ENCODE results near the gene KANK4. TPM values are rescaled to one million over a fixed set of nuclear protein-coding genes. Genes with fewer than 3 reads are reported as not detected.

Gene KANK4
- total and polyA plus RNA-seq, 2 donors (not counting 1 experiment from before 2014, with no cell fraction given) = not detected

DNA sequence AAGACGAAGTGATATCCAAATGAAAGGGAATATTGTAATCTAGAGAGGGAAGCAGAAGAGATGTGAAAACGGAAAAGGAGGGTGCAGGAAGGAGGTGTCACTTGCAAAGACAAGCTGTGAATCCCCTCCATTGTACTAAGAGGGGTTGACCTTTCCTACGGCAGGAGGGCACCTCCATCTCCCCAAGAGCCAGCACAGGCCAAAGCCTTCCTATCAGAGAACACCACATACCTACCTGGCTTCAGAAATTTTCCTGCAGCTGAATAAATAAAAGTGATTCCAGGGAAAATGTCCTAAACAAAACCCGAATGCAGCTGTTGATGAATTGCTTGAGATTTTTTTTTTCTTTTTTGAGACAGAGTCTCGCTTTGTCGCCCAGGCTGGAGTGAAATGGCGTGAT is 14.3 kb downstream of the KANK4 start:
- H3K4me2 ChIP-seq (ENCODE audit: extremely low read depth, insufficient read depth, low read length) = no peak overlapping the region
- H3K9ac ChIP-seq (ENCODE audit: insufficient read depth, low read length) = no peak overlapping the region
- H3K9me3 ChIP-seq (ENCODE audit: control insufficient read depth, insufficient read depth, low read depth, low read length) = no peaks in the 10 kb centered on the region
- H2AFZ ChIP-seq (ENCODE audit: low read length) = no peak overlapping the region
- no peaks in the 10 kb centered on the region for H3K36me3 ChIP-seq (ENCODE audit: control insufficient read depth, insufficient read depth, low read length)
- H3K27me3 ChIP-seq (ENCODE audit: control insufficient read depth, insufficient read depth, low read length) = no peaks in the 10 kb centered on the region
- no peaks in the 10 kb centered on the region for H3K79me2 ChIP-seq (ENCODE audit: control insufficient read depth, insufficient read depth, low read length)
- no peaks in the 10 kb centered on the region for H4K20me1 ChIP-seq (ENCODE audit: control insufficient read depth, extremely low read depth, insufficient read depth, low read length)
- H3K4me1 ChIP-seq (ENCODE audit: control insufficient read depth, extremely low read depth, insufficient read depth, low read length) = no peaks in the 10 kb centered on the region
- H3K4me3 ChIP-seq (replicated peaks in 1 of 4; ENCODE audit: control extremely low read depth in 1 of 4, insufficient read depth in 1 of 4, low read depth in 3 of 4, low read length in 4 of 4) = no peak overlapping the region
- TF ChIP-seq CTCF (conservative IDR thresholded peaks at IDR 0.05 in 1 of 2, IDR thresholded peaks at IDR 0.05 in 1 of 2; ENCODE audit: low read depth in 1 of 2, low read length in 2 of 2) = no peak
- no peak for TF ChIP-seq EZH2 (IDR thresholded peaks at IDR 0.05; ENCODE audit: low read length, missing control alignments)
- no peak overlapping the region for H3K27ac ChIP-seq (ENCODE audit: insufficient read depth, low read length)
- no peak for DNase-seq (ENCODE audit: low read depth in 2 of 2)

GRCh38 chr1:62304515-62304914 is 14.7 kb downstream of the KANK4 start:
- H3K4me2 ChIP-seq (ENCODE audit: extremely low read depth, insufficient read depth, low read length) = no peak overlapping the region
- no peak overlapping the region for H3K27ac ChIP-seq (ENCODE audit: insufficient read depth, low read length)
- H3K4me3 ChIP-seq (replicated peaks in 1 of 4; ENCODE audit: control extremely low read depth in 1 of 4, insufficient read depth in 1 of 4, low read depth in 3 of 4, low read length in 4 of 4) = no peak overlapping the region
- no peak overlapping the region for H2AFZ ChIP-seq (ENCODE audit: low read length)
- no peak overlapping the region for H3K9ac ChIP-seq (ENCODE audit: insufficient read depth, low read length)
- no peak for DNase-seq (ENCODE audit: low read depth in 2 of 2)
- H3K79me2 ChIP-seq (ENCODE audit: control insufficient read depth, insufficient read depth, low read length) = no peaks in the 10 kb centered on the region
- no peaks in the 10 kb centered on the region for H3K4me1 ChIP-seq (ENCODE audit: control insufficient read depth, extremely low read depth, insufficient read depth, low read length)
- H3K9me3 ChIP-seq (ENCODE audit: control insufficient read depth, insufficient read depth, low read depth, low read length) = no peaks in the 10 kb centered on the region
- H3K27me3 ChIP-seq (ENCODE audit: control insufficient read depth, insufficient read depth, low read length) = no peaks in the 10 kb centered on the region
- TF ChIP-seq CTCF (conservative IDR thresholded peaks at IDR 0.05 in 1 of 2, IDR thresholded peaks at IDR 0.05 in 1 of 2; ENCODE audit: low read depth in 1 of 2, low read length in 2 of 2) (no peak), EZH2 (IDR thresholded peaks at IDR 0.05; ENCODE audit: low read length, missing control alignments) (no peak)
- H3K36me3 ChIP-seq (ENCODE audit: control insufficient read depth, insufficient read depth, low read length) = no peaks in the 10 kb centered on the region
- H4K20me1 ChIP-seq (ENCODE audit: control insufficient read depth, extremely low read depth, insufficient read depth, low read length) = no peaks in the 10 kb centered on the region

GRCh38 chr1:62301726-62302390 is 17.4 kb downstream of the KANK4 start:
- Histone ChIP-seq H4K20me1 (ENCODE audit: control insufficient read depth, extremely low read depth, insufficient read depth, low read length) (no peaks in the 10 kb centered on the region), H3K79me2 (ENCODE audit: control insufficient read depth, insufficient read depth, low read length) (no peaks in the 10 kb centered on the region), H3K36me3 (ENCODE audit: control insufficient read depth, insufficient read depth, low read length) (no peaks in the 10 kb centered on the region), H3K4me3 (replicated peaks in 1 of 4; ENCODE audit: control extremely low read depth in 1 of 4, insufficient read depth in 1 of 4, low read depth in 3 of 4, low read length in 4 of 4) (no peak overlapping the region), H3K4me2 (ENCODE audit: extremely low read depth, insufficient read depth, low read length) (no peak overlapping the region), H3K9ac (ENCODE audit: insufficient read depth, low read length) (no peak overlapping the region), H3K4me1 (ENCODE audit: control insufficient read depth, extremely low read depth, insufficient read depth, low read length) (no peaks in the 10 kb centered on the region), H3K27me3 (ENCODE audit: control insufficient read depth, insufficient read depth, low read length) (no peaks in the 10 kb centered on the region), H2AFZ (ENCODE audit: low read length) (no peak overlapping the region), H3K27ac (ENCODE audit: insufficient read depth, low read length) (no peak overlapping the region), H3K9me3 (ENCODE audit: control insufficient read depth, insufficient read depth, low read depth, low read length) (no peaks in the 10 kb centered on the region)
- no peak for DNase-seq (ENCODE audit: low read depth in 2 of 2)
- TF ChIP-seq CTCF (conservative IDR thresholded peaks at IDR 0.05 in 1 of 2, IDR thresholded peaks at IDR 0.05 in 1 of 2; ENCODE audit: low read depth in 1 of 2, low read length in 2 of 2) (no peak), EZH2 (IDR thresholded peaks at IDR 0.05; ENCODE audit: low read length, missing control alignments) (no peak)

Data from fibroblast of lung (primary cell).